HG02840 (cell line): Measurements from ENCODE around the gene PARP11.

Source experiments
- ATAC-seq: cut with Tn5 transposase; IDR thresholded peaks from one replicate; pipeline ENCODE4 v1.9.1; 2021; ENCODE audit warnings: mild to moderate bottlenecking, moderate library complexity, moderate number of reproducible peaks; ENCODE audit not compliant: unreplicated experiment, low FRiP score

Gene PARP11

GRCh38 chr12:3777206-3777809, 95.9 kb downstream of the PARP11 start:
- ATAC-seq = no peak

- ATAC-seq = no peak
Observed at GRCh38 chr12:3775385-3776035, 97.7 kb downstream of the PARP11 start.

GRCh38 chr12:3772380-3772779, 100.8 kb downstream of the PARP11 start:
- ATAC-seq = no peak

- no peak for ATAC-seq
Observed at GRCh38 chr12:3771853-3772252, 101.3 kb downstream of the PARP11 start.

DNA sequence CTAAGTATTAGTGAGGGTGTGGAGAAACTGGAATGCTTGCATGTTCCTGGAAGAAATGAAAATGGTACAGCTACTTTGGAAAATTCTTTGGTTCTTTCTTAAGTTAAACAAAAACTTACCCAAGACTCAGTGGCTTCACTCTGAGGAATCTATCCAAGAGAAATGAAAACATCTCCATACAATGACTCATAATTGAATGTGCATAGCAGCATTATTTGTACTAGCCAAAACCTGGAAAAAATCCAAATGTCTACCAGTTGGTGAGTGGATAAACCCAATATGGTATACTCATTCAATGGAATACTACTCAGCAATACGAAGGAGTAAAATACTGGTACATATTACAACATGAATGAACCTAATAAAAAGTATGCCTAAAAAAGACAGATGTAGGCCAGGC, 102.3 kb downstream of the PARP11 start:
- no peak for ATAC-seq

DNA sequence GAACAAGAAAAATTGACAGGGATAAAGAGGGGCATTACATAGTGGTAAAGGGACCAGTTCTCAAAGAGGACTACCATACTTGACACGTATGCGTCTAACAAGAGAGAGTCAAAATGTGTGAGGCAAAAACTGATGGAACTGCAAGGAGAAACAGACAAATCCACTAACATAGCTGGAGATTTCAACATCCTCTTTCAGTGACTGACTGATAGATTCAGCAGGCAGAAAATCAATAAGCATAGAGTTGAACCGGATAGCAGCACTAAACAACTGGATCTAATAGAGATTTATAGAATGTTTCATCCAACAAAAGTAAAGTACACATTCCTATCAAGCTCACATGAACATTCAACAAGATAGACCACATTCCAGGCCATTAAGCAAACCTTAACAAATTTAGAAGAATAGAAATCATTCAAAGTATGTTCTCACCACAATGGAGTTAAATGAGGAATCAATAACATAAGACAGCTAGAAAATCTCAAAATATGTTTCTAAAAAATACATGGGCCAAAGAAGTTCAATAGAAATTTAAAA, 104.2 kb downstream of the PARP11 start:
- no peak for ATAC-seq

DNA sequence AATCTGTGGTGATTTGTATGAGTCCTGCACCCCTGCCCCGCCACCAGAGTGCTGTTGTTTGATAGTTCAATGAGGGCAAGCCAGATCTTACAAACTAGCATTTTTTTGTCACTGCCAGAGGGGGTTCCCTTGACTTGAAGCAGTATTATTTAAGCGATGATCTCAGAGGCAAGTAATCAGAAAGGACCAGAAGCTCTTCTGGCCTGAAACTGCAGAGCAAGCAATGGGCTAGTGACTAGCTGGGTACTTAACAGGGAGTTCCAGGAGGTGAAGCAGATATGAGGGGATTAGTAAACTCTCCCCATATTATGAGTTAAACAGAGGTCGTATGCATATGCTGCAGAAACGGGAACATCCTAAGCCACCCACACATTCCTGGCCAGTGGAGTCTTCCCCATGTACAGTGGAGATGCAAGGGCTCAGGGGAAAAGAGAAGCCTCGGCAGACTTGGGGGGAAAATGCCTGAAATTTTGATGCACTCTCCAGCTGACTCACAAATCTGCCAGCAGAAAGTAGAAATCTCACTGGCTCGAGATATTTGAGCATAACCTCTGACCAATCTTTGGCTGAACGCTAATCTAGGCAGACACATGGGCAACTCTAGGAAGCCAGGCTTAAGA, 112.0 kb downstream of the PARP11 start:
- no peak for ATAC-seq

DNA sequence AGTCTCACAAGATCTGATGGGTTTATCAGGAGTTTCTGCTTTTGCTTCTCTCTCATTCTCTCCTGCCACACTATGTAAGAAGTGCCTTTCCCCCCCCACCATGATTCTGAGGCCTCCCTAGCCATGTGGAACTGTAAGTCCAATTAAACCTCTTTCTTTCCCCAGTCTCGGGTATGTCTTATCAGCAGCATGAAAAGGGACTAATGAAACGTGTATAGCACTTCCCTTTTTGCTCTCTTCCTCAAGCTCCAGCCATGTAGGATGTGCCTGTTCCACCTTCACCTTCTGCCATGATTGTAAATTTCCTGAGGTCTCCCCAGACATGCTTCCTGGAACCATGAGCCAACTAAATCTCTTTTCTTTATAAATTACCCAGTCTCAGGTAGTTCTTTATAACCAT, 113.3 kb downstream of the PARP11 start:
- ATAC-seq = no peak
